OCI-LY7 (cell line): ENCODE data around the gene DPYD.

ENCODE experiments used
- EZH2phosphoT487 ChIP-seq: fragments of 200-600 bp; sonication (generic); IDR thresholded peaks from 2 replicates; pipeline ENCODE4 v1.6.1; 2018; ENCODE audit warnings: low read depth, borderline replicate concordance, mild to moderate bottlenecking, mixed run types, antibody characterized with exemption, low read length, moderate library complexity, mixed read lengths
- TF ChIP-seq, protein P1 (sequence below): fragments of 200-600 bp; sonication (generic); conservative IDR thresholded peaks from 2 replicates; pipeline ENCODE4 v1.5.1; 2014; ENCODE audit warnings: mild to moderate bottlenecking, antibody characterized with exemption, low read length, moderate library complexity, mixed read lengths

DNA sequence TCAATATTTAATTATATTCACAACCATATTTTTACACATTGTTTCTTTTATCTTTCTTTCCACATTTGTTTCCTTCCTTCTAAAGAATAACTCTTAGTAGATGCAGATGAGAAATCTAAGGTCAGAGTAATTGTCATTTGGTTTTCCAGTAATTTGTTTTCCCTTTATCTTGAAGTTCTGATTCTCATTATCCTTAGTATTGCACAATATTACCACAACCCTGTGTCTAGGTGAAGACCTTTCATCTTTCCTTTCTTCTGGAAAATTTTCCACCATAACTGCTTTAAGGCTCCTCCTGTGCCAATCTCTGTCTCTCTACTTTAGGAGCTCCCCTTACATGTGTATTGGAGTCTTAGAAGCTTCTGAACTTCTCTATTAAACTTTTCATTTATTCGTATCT is 209.0 kb downstream of the DPYD start:
- TF ChIP-seq, protein P1, sequence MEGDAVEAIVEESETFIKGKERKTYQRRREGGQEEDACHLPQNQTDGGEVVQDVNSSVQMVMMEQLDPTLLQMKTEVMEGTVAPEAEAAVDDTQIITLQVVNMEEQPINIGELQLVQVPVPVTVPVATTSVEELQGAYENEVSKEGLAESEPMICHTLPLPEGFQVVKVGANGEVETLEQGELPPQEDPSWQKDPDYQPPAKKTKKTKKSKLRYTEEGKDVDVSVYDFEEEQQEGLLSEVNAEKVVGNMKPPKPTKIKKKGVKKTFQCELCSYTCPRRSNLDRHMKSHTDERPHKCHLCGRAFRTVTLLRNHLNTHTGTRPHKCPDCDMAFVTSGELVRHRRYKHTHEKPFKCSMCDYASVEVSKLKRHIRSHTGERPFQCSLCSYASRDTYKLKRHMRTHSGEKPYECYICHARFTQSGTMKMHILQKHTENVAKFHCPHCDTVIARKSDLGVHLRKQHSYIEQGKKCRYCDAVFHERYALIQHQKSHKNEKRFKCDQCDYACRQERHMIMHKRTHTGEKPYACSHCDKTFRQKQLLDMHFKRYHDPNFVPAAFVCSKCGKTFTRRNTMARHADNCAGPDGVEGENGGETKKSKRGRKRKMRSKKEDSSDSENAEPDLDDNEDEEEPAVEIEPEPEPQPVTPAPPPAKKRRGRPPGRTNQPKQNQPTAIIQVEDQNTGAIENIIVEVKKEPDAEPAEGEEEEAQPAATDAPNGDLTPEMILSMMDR = no peak
- TF ChIP-seq EZH2phosphoT487 = no peak
